ENCODE results near the gene UBL7. TPM values are rescaled to one million over a fixed set of nuclear protein-coding genes. Genes with fewer than 3 reads are reported as not detected.

Gene UBL7
- total and polyA plus RNA-seq, 8 donors = 2.0 to 131 (median 35.8) TPM

DNA sequence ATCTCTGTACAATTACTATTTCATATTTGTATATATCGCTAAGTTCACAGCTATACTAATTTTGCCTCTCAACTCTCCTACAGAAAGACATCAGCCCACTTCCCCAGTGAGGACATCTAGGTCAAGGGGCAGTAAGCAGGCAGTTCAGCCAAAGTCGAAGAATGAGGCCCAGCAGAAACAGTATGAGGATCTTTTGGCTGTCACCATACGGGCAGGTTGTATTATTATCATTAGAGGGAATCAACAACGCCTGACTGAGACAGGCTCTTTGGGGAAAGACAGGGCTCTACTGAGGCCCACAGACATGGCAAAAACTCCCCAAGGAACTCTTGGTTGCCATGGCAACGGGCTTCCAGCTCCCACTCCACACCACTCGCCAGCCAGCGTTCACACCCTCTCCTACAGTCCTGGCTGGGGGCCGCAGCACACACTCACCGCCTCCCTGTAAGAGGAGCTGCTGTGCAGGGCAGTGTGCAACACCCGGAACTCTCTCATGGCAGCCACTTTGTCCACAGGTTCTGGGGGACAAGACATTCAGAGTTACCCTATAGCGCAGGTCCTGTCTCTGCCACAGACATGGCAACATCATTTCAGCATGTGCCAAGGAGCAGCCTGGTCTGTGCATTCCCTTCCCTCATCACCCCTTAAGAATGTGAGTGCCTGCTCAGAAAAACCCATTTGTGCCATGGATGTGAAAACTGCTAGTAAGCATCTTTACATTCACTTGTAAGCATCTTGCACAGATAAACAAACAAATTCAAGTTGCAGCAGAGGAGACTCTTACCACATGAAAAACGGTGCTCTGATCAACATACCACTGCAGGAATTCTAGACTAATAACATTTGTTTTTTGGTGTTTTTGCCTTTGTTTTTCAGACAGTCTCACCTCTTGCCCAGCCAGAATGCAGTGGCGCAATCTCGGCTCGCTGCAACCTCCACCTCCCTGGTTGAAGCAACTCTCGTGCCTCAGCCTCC lies 8.8 kb downstream of the UBL7 start:
- H3K9me3 ChIP-seq = no peaks in the 10 kb centered on the region
- no peak overlapping the region for H3K27ac ChIP-seq
- no peaks in the 10 kb centered on the region for H3K4me1 ChIP-seq
- no peak overlapping the region for H3K4me3 ChIP-seq
- no peaks in the 10 kb centered on the region for H3K27me3 ChIP-seq
- TF ChIP-seq POLR2AphosphoS5 (IDR thresholded peaks at IDR 0.05) (no peak), POLR2A (IDR thresholded peaks at IDR 0.05) (no peak), EP300 (IDR thresholded peaks at IDR 0.05) (no peak)
- TF ChIP-seq, protein P1, sequence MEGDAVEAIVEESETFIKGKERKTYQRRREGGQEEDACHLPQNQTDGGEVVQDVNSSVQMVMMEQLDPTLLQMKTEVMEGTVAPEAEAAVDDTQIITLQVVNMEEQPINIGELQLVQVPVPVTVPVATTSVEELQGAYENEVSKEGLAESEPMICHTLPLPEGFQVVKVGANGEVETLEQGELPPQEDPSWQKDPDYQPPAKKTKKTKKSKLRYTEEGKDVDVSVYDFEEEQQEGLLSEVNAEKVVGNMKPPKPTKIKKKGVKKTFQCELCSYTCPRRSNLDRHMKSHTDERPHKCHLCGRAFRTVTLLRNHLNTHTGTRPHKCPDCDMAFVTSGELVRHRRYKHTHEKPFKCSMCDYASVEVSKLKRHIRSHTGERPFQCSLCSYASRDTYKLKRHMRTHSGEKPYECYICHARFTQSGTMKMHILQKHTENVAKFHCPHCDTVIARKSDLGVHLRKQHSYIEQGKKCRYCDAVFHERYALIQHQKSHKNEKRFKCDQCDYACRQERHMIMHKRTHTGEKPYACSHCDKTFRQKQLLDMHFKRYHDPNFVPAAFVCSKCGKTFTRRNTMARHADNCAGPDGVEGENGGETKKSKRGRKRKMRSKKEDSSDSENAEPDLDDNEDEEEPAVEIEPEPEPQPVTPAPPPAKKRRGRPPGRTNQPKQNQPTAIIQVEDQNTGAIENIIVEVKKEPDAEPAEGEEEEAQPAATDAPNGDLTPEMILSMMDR (IDR thresholded peaks at IDR 0.05) = no peak
- intact Hi-C loops (cut with DNase I; ENCODE audit: low total_unique reads) = no loop called here
- 88 to 91% (median 89%) methylated on average over 16 of the region's 16 CpGs for WGBS, 5 donors
- peaks cover 62 to 100% (median 100%) of the 10 kb centered on the region in 4 donors for H3K36me3 ChIP-seq
- no peak for DNase-seq

DNA sequence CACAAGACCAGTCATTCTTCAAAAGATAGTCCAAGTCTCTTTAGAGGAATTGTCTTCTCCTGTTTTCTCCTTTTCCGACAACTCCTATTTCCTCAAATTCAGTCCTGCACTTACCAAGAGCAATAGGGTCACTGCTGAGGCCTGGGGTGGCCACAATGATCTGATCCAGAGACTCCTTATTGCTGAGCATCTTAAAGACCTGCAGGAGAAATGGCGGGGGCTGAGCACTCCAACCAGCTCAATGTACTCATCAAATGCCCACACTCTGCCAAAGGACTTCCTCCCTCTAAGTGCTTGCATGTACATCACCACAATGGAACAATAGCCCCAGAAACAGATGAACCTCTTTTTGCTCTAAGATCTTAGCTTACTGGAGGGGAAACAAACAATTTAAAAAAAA lies 9.6 kb downstream of the UBL7 start:
- Histone ChIP-seq H3K4me3 (no peak overlapping the region), H3K36me3 (peaks cover 64 to 100% (median 100%) of the 10 kb centered on the region in 4 donors), H3K4me1 (no peaks in the 10 kb centered on the region), H3K27ac (no peak overlapping the region), H3K27me3 (no peaks in the 10 kb centered on the region), H3K9me3 (no peaks in the 10 kb centered on the region)
- intact Hi-C loops (cut with DNase I; ENCODE audit: low total_unique reads) = no loop called here
- DNase-seq = no peak
- WGBS, 5 donors = 91 to 97% (median 93%) methylated on average over 2 of the region's 2 CpGs
- TF ChIP-seq, protein P1 (IDR thresholded peaks at IDR 0.05) = no peak
- no peak for TF ChIP-seq EP300 (IDR thresholded peaks at IDR 0.05)
- TF ChIP-seq POLR2A (IDR thresholded peaks at IDR 0.05) = no peak
- TF ChIP-seq POLR2AphosphoS5 (IDR thresholded peaks at IDR 0.05) = no peak

DNA sequence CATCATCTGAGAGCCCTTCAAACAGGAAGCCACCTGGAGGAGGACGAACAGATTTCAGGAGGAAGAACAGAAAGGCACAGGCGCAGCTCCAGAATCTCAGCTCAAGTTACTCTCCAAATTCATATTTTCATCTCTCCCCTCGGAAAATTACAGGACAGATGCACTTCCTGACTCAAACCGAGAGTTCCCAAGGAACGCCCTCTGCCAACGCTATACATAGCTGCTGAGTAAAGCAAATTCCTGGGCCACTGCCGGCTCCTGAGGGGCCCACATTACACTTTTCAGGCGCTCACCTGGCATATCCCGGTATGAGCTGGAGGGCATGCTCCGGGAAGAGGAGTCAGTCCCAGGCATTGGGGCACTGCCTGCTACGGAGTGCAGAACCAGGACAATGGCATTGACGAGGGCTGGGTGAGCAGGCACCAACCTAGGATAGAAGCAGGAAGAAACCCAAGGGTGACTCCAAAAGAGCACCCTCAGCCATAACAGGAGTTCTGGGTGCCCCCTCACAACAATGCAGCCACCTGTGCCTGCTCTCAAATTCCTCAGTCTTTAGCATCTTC lies 11.2 kb downstream of the UBL7 start:
- Histone ChIP-seq H3K9me3 (no peaks in the 10 kb centered on the region), H3K4me3 (no peak overlapping the region), H3K36me3 (peaks cover 61 to 100% (median 100%) of the 10 kb centered on the region in 4 donors), H3K4me1 (no peaks in the 10 kb centered on the region), H3K27me3 (no peaks in the 10 kb centered on the region), H3K27ac (no peak overlapping the region)
- DNase-seq = no peak
- no peak for TF ChIP-seq POLR2A (IDR thresholded peaks at IDR 0.05)
- TF ChIP-seq POLR2AphosphoS5 (IDR thresholded peaks at IDR 0.05) = no peak
- no peak for TF ChIP-seq EP300 (IDR thresholded peaks at IDR 0.05)
- TF ChIP-seq, protein P1 (IDR thresholded peaks at IDR 0.05) = no peak
- WGBS, 5 donors = 92 to 97% (median 96%) methylated on average over 12 of the region's 12 CpGs
- intact Hi-C loops (cut with DNase I; ENCODE audit: low total_unique reads) = no loop called here

DNA sequence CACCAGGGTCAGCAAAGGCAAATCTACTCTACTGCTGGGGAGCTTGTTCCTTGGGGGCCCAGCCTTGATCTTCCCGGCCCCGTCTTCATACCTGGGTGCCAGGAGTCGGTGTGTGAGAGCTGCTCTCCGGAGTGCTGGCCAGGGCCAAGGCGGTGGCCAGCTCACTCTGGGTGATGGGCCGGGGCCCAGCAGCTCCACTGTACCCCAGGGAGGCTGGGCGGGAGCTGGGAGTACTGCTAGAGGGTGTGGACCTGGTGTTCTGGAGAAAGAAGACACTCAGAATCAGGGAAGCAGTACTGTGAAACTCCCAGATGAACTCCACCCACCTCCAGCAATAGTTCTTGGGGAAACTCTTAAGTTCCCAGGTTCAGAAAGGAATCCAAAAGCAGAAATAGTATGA lies 11.9 kb downstream of the UBL7 start:
- no peak for TF ChIP-seq EP300 (IDR thresholded peaks at IDR 0.05)
- TF ChIP-seq, protein P1 (IDR thresholded peaks at IDR 0.05) = no peak
- TF ChIP-seq POLR2A (IDR thresholded peaks at IDR 0.05) = no peak
- TF ChIP-seq POLR2AphosphoS5 (IDR thresholded peaks at IDR 0.05) = no peak

More for the DNA sequence above, 11.9 kb downstream of the UBL7 start:
- no peak overlapping the region for H3K27ac ChIP-seq
- DNase-seq = no peak
- H3K9me3 ChIP-seq = no peaks in the 10 kb centered on the region
- peaks cover 0 to 1% (median under 1%) of the 10 kb centered on the region in 4 donors for H3K4me1 ChIP-seq
- no peak overlapping the region for H3K4me3 ChIP-seq
- no peaks in the 10 kb centered on the region for H3K27me3 ChIP-seq
- intact Hi-C loops (cut with DNase I; ENCODE audit: low total_unique reads) = no loop called here
- H3K36me3 ChIP-seq = peaks cover 57 to 99% (median 97%) of the 10 kb centered on the region in 4 donors
- WGBS, 5 donors = 95 to 99% (median 97%) methylated on average over 7 of the region's 7 CpGs; no CpG with 5 or more reads in 1 of the 5 donors
